Stimulated activated CD8-positive, alpha-beta memory T cell treated with anti-CD3 and anti-CD28 coated beads, Interleukin-12 subunit alpha, Interleukin-12 subunit beta, amount 100 ng/mL, for 24 hours (primary cell): ENCODE measurements around the gene IQCC.

ENCODE experiments used
- DNase-seq: peaks from one replicate; pipeline ENCODE4 v3.0.0-alpha.2; 2020; ENCODE audit errors: extremely low read depth

Gene IQCC

GRCh38 chr1:32256473-32257226 is 51.2 kb downstream of the IQCC start:
- DNase-seq, result no peak

GRCh38 chr1:32257227-32257508 is 51.7 kb downstream of the IQCC start:
- no peak for DNase-seq
